ENCODE data around the gene OR10W1. TPM values are rescaled to one million over a fixed set of nuclear protein-coding genes. Genes with fewer than 3 reads are reported as not detected.

The OR10W1 gene
- total RNA-seq, 1 donor from 2014 or later: not detected

DNA sequence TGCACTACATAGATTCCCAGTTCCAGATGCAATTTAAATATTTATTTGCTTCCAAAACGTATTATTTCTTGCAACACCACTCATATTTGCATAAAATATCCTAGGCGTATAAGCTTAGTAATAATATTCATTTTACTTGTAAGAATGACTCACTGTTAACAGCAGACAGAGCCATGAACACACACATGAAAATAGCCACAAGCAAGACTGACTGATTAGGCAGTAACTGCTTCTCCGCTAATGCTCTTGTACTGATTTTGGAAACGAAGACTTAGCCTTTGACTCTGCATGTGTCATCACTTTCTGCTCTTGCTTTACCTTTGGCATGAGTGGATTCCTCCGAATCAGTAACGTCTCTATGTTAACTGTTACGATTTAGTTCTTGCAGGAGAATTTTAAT, 45.3 kb downstream of the OR10W1 start:
- no peaks in the 10 kb centered on the region for H3K4me1 Mint-ChIP-seq (ENCODE audit: low read depth)
- no peak for DNase-seq (ENCODE audit: low spot score)
- no peaks in the 10 kb centered on the region for H3K36me3 Mint-ChIP-seq (ENCODE audit: low read depth)
- no peak overlapping the region for H3K4me3 Mint-ChIP-seq (ENCODE audit: low read depth)
- intact Hi-C loops (cut with micrococcal nuclease): no loop called here
- no peaks in the 10 kb centered on the region for H3K27me3 Mint-ChIP-seq (ENCODE audit: low read depth)
- H3K9me3 Mint-ChIP-seq: no peaks in the 10 kb centered on the region
- no peak overlapping the region for H3K27ac Mint-ChIP-seq

Other genes starting within 250 kb of the OR10W1 start
- gene OR9Q1, start 244.4 kb downstream of the OR10W1 start, total RNA-seq: not detected in 2 replicates
- gene OR6Q1, start 237.3 kb downstream of the OR10W1 start, total RNA-seq: not detected in 2 replicates
- gene OR9I1, start 142.7 kb downstream of the OR10W1 start, total RNA-seq: not detected in 2 replicates
- not detected in 2 replicates for gene OR9Q2, start 79.2 kb downstream of the OR10W1 start, total RNA-seq
- gene OR1S2, start 64.1 kb downstream of the OR10W1 start, total RNA-seq: not detected in 2 replicates
- gene OR1S1, start 55.5 kb downstream of the OR10W1 start, total RNA-seq: not detected in 2 replicates
- gene OR10Q1, start 39.3 kb downstream of the OR10W1 start, total RNA-seq: not detected in 2 replicates
- not detected in 2 replicates for gene OR5B17, start 90.8 kb upstream of the OR10W1 start, total RNA-seq
- not detected in 2 replicates for gene OR5B3, start 138.6 kb upstream of the OR10W1 start, total RNA-seq
- not detected in 2 replicates for gene OR5B2, start 159.9 kb upstream of the OR10W1 start, total RNA-seq
- not detected in 2 replicates for gene OR5B12, start 174.0 kb upstream of the OR10W1 start, total RNA-seq
- 0.46 and 0.48 TPM in 2 replicates for gene OR5B21, start 239.8 kb upstream of the OR10W1 start, total RNA-seq

Measured in activated T-helper 2 cell treated with anti-CD3 and anti-CD28 coated beads, Interferon-gamma antibody, Interleukin-2, Interleukin-4, amounts not matched to agents 10 μg/mL and 5 μg/mL and 100 μg/mL, durations not matched to agents 14 hours and 24 hours and 36 hours (primary cell).